Stimulated activated naive CD8-positive, alpha-beta T cell treated with anti-CD3 and anti-CD28 coated beads, Interleukin-15, amount 100 ng/mL, for 72 hours (primary cell): ENCODE data around the gene DGCR8.

Source experiments
- ATAC-seq: fragments of 150-1000 bp; cut with Tn5 transposase; 2 replicates; pipeline ENCODE4 v1.10.0; 2021; ENCODE audit warnings: mild to moderate bottlenecking, moderate library complexity
- DNase-seq, 2 donors: peaks; one replicate each; pipeline ENCODE4 v3.0.0; 2021 to 2022
- H3K27ac Mint-ChIP-seq, 2 donors: one replicate each; pipeline ENCODE4 v1.8.0; 2022; ENCODE audit warnings: mild to moderate bottlenecking in 2 of 2, mixed read lengths in 2 of 2, moderate library complexity in 2 of 2
- H3K27me3 Mint-ChIP-seq: one replicate; pipeline ENCODE4 v1.8.0; 2022; ENCODE audit warnings: mixed read lengths
- H3K4me1 Mint-ChIP-seq: one replicate; pipeline ENCODE4 v1.8.0; 2022; ENCODE audit warnings: mild to moderate bottlenecking, mixed read lengths
- H3K4me3 Mint-ChIP-seq, 2 donors: one replicate each; pipeline ENCODE4 v1.8.0; 2022; ENCODE audit warnings: mild to moderate bottlenecking in 2 of 2, mixed read lengths in 2 of 2, moderate library complexity in 1 of 2
- H3K9me3 Mint-ChIP-seq, 2 donors: one replicate each; pipeline ENCODE4 v1.8.0; 2022; ENCODE audit warnings: mixed read lengths in 2 of 2

DGCR8 gene

DNA sequence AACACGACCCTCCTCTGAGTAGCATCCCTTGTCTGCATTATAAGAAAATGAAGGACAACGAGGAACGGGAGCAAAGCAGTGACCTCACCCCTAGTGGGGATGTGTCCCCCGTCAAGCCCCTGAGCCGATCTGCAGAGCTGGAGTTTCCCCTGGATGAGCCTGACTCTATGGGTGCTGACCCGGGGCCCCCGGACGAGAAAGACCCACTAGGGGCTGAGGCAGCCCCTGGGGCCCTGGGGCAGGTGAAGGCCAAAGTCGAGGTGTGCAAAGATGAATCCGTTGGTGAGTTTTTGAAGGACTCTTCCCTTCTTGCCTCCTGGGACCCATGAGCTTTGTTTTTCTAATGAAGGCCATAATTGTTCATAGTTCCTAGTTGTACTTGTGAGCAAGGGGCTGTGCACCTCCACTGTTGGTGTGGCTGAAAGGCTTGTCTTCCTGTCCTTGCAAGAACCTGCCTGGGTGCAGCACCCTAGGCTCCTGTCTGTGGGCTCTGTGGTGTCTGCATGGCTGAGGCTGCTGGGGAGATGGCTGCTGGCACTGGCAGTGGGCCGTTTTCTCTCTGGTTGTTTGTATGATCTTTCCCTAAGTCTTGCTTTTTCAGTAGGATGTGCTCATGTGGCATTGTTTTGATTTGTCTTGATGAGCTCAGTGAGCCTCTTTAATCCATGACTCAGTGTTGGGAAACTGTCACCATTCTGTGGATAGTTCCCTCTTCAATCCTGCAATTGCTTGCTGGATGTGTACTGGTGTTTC is 10.1 kb downstream of the DGCR8 start:
- no peaks in the 10 kb centered on the region for H3K9me3 Mint-ChIP-seq
- no peak for ATAC-seq
- H3K4me1 Mint-ChIP-seq: peaks cover 92% of the 10 kb centered on the region
- DNase-seq: no peak
- no peak overlapping the region for H3K4me3 Mint-ChIP-seq
- H3K27me3 Mint-ChIP-seq: no peaks in the 10 kb centered on the region
- no peak overlapping the region for H3K27ac Mint-ChIP-seq

DNA sequence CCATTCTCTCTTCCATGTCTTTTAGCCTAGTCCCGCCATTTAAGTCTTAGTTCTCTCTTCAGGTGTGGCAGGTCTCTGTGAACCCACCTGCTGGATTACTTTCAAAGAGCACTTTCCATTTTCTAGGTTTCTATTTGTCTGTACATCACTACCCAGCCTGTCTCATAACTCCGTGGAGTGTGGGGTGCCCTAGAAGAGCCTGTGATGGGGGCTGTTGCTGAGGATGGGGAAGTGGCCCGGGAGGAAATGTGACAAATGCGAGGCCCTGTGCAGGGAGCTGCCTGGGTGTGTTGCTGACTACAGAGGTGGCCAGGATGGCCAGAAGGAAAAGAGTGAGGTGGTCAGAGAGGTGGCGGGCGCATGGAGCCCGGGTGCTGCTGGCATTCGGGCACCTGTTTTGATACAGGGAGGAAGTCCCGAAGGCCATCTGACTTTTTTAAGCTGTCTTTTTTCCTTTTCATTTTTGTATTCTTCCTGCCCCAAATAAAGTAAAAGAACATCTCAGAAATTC is 10.7 kb downstream of the DGCR8 start:
- peak overlapping the region; percentile 0 to 37 for H3K4me3 Mint-ChIP-seq
- ATAC-seq: peak; percentile 49
- peak overlapping the region in 1 of 2 donors; percentile 35 for H3K27ac Mint-ChIP-seq
- no peak for DNase-seq
- H3K27me3 Mint-ChIP-seq: no peaks in the 10 kb centered on the region
- peaks cover 93% of the 10 kb centered on the region for H3K4me1 Mint-ChIP-seq
- no peaks in the 10 kb centered on the region for H3K9me3 Mint-ChIP-seq

DNA sequence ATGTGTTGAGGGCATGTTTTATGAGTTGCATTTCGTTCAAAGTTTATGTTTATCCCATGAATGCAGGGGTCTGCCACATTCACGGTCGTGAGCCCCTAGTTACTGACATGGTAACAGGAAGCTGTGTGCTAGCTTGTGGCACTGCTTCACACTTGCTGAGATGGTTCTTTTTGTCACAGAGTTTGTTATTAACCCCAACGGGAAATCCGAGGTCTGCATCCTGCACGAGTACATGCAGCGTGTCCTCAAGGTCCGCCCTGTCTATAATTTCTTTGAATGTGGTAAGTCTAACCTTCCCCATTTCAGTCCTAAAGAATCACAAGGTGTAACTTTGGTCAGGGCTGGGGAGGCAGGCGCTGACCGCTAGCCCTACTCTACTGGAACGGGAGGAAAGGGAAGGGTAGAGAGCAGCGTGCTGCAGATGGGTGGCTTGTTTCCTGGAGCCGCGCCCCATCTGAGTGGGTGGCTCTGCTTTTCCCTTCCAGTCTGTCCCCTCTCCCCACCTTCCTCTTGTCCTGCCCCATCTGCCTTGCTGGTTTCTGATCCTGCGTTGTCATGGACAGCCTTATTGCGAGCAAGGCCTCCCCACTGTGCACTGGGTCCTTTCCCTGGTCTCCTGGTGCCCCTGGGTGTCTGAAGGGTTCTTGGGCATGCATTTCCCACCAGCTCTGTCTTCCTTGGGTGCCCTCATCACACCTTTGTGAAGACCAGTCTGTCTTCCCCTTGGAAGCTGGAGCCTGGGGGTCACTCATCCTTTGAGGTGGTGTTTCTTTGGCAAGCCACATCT is 11.8 kb downstream of the DGCR8 start:
- peaks cover under 1 to 8% of the 10 kb centered on the region in 2 donors for H3K9me3 Mint-ChIP-seq
- peak overlapping the region in 1 of 2 donors; percentile 80 for H3K27ac Mint-ChIP-seq
- H3K4me3 Mint-ChIP-seq: peak overlapping the region in 1 of 2 donors; percentile 44
- peaks cover 89% of the 10 kb centered on the region for H3K4me1 Mint-ChIP-seq
- no peaks in the 10 kb centered on the region for H3K27me3 Mint-ChIP-seq
- no peak for DNase-seq
- no peak for ATAC-seq

DNA sequence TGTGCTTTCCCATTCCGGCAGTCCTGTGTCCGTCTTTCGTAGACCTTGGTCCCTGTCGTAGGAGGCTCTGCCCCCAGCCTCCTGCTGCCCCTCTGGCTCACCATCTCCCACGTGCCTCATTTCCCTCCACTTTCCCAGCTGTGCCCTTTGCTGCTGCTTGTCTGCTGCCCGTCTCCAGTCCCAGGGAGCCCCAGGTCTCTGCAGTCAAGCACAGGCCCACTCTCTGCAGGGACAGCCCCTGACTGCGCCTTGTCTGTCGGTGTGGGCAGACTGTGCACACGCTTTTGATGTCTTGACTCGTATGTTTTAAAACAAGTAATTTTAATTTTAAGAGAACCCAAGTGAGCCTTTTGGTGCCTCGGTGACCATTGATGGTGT is 12.4 kb downstream of the DGCR8 start:
- H3K27ac Mint-ChIP-seq: peak overlapping the region in 1 of 2 donors; percentile 80
- no peaks in the 10 kb centered on the region for H3K27me3 Mint-ChIP-seq
- no peak for DNase-seq
- peaks cover 6 to 12% of the 10 kb centered on the region in 2 donors for H3K9me3 Mint-ChIP-seq
- H3K4me1 Mint-ChIP-seq: peaks cover 88% of the 10 kb centered on the region
- no peak for ATAC-seq
- H3K4me3 Mint-ChIP-seq: peak overlapping the region; percentile 21 to 44

DNA sequence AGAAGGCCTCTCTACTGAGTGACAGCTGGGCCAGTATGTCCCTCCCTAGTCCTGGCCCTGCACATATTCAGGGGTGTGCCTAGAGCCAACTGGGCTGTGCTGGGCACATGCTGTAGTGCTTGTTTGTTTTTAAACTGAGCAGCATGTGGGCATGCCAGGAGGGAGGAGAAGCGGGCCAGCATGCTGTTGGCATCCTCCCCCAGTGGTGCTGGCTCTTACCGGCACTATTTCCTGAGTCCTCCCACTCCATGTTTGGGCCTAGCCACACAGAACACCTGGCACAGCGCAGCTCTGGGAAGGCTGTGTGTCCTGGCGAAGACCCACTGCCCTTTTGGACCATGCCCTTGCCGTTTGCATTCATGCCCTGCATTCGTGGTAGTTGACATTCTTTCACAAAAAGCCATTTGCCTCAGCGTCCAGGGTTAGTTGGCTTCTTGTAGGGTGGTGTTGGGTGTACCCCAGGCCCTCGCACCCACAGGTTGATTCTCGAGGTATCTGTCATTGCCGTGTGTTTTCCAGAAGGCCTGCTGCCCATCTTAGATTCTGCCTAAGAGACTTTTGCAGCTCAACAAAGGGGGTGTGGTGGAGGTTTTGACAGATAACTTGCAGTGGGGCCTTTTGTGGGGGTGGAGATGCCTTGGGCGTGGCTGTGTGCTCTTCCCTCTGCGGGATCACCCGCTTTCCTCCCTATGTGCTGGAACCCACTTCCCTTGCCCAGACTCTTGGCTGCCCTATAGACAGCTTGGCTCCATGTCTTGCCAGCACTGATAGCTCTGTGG is 13.6 kb downstream of the DGCR8 start:
- H3K27me3 Mint-ChIP-seq: no peaks in the 10 kb centered on the region
- no peak for DNase-seq
- peak overlapping the region in 1 of 2 donors; percentile 27 for H3K4me3 Mint-ChIP-seq
- ATAC-seq: no peak
- H3K4me1 Mint-ChIP-seq: peaks cover 90% of the 10 kb centered on the region
- peak overlapping the region; percentile 45 to 85 for H3K27ac Mint-ChIP-seq
- peaks cover 8 to 12% of the 10 kb centered on the region in 2 donors for H3K9me3 Mint-ChIP-seq

DNA sequence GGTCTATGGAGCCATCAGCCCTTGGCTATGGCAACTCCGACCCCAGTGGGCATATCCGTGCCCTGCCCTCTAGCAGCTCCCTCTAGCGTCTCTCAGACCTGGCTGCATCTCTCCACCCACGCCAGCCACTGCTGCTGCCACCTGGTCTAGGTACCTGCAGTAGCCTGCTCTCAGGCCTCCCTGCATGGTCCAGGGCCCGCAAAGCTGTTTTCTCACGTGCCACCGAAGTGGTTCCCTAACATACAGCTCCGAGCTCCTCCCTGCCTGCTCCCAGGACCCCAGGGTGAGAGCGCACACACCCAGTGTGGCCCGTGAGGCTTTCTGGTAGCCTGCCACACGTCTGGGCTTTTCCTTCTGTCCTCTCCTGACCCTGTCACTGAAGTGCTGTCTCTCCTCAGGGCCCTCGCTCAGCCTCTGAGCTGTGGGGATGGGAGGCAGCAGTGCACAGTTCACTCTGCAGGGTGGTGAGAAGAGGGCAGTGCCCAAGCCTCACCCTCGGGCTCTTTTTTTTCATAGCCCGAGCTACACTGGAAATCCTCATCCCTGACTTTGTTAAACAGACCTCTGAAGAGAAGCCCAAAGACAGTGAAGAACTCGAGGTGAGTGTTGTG is 14.3 kb downstream of the DGCR8 start:
- Mint-ChIP-seq H3K27ac (peak overlapping the region; percentile 45 to 85), H3K4me3 (peak overlapping the region in 1 of 2 donors; percentile 27), H3K4me1 (peaks cover 93% of the 10 kb centered on the region), H3K27me3 (no peaks in the 10 kb centered on the region), H3K9me3 (peaks cover 8 to 12% of the 10 kb centered on the region in 2 donors)
- DNase-seq (no peak), ATAC-seq (no peak)

DNA sequence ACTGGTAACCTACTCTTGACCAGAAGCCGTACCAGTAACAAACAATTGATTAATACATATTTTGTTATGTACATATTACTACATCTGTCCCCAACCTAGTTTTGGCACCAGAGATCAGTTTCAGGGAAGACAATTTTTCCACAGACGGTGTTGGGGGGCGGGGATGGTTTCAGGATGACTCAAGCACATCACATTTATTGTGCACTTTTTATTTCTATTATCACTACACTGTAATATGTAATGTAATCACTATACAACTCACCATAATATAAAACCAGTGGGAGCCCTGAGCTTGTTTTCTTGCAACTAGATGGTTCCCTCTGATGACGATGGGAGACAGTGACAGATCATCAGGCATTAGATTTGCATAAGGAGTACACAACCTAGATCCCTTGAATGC is 15.5 kb downstream of the DGCR8 start:
- Mint-ChIP-seq H3K9me3 (peaks cover 8 to 12% of the 10 kb centered on the region in 2 donors), H3K27me3 (no peaks in the 10 kb centered on the region), H3K4me3 (peak overlapping the region; percentile 44 to 65), H3K4me1 (peaks cover 93% of the 10 kb centered on the region), H3K27ac (peak overlapping the region in 1 of 2 donors; percentile 81)
- no peak for DNase-seq
- ATAC-seq: peak; percentile 28

DNA sequence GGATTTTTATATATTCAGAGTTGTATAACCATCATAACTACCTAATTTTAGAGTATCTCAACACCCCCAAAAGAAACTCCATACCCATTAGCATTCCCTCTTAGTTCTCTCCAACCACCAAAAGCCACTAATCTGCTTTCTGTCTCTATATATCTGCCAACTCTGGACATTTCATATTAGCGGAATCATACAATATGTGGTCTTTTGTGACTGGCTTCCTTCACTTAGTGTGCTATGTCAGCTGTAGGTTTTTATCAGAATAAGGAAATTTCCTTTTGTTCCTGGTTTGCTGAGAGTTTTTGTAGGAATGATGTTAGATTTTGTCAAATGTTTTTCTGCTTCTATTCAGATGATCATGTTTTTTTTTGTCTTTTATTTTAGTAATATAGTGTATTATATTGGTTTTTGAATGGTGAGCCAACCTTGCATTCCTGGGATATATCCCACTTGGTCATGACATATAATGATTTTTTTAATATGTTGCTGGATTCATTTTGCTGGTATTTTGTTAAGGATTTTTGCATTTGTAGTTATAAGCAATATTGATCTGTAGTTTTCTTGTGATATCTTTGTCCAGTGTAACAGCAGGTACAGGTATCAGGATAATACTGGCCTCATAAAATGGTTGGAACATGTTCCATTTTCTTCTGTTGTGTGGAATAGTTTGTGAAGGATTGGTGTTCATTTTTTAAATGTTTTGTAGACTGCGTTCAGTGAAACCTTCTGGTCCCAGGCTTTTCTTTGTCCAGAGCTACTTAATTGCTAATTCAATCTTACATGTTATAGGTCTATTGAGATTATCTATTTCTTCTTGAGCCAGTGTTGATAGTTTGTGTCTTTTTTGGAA is 16.8 kb downstream of the DGCR8 start:
- ATAC-seq: no peak
- no peaks in the 10 kb centered on the region for H3K27me3 Mint-ChIP-seq
- no peak for DNase-seq
- H3K27ac Mint-ChIP-seq: no peak overlapping the region
- H3K4me3 Mint-ChIP-seq: no peak overlapping the region
- peaks cover 8 to 12% of the 10 kb centered on the region in 2 donors for H3K9me3 Mint-ChIP-seq
- H3K4me1 Mint-ChIP-seq: peaks cover 93% of the 10 kb centered on the region

DNA sequence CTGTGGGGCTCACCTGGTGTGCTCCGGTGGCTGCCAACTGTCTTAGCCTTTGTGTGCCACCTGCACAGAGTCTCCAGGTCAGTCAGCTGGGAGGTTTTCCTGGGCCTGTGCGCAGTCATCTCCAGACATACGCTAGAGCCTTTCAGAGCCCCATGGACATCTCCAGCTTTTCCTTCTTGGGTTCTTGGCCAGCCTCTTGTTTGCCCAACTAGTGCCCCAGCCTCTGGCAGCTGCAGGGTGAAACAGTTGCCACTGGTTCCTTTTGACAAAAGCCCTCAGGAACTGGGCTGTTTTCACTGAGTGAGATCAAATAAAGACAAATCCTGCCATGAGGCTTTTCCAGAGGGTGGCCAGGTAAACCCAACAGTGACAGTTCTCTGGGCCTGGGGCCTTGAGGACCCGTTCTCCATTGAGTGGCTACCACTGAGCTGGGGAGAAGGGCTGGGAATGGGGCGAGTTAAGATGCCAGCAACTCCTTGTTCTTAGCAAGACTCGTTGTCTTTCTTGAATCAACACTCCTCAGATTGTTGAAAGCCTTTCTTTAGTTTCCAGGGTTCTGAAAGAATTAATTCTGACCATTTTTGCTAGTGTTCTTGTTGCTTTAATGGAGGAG is 19.2 kb downstream of the DGCR8 start:
- no peaks in the 10 kb centered on the region for H3K27me3 Mint-ChIP-seq
- DNase-seq: no peak
- H3K4me3 Mint-ChIP-seq: no peak overlapping the region
- peaks cover 8 to 12% of the 10 kb centered on the region in 2 donors for H3K9me3 Mint-ChIP-seq
- H3K27ac Mint-ChIP-seq: peak overlapping the region in 1 of 2 donors; percentile 36
- H3K4me1 Mint-ChIP-seq: peaks cover 92% of the 10 kb centered on the region
- ATAC-seq: no peak

DNA sequence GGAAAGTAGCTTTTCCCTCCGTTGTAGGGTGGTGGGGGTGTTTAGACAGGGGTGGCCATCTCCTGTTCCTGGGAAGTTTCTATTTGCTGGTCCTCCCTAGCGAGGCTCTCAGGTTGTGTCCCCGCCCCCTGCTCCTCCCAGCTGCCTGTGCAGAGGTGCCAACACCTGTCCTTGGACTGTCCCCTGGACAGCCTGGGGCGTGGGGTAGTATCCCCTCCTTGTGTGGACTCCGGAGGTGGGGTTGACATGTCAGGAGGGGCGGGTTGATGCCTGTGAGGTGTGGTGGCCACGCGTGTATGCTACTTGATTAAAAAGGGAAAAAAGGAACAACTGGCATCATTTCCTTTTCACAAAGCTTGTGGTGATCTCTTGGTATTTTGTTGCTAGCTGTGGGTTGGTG is 21.6 kb downstream of the DGCR8 start:
- ATAC-seq: no peak
- DNase-seq: no peak
- Mint-ChIP-seq H3K9me3 (peaks cover 7 to 8% of the 10 kb centered on the region in 2 donors), H3K27ac (no peak overlapping the region), H3K4me3 (peak overlapping the region in 1 of 2 donors; percentile 26), H3K27me3 (no peaks in the 10 kb centered on the region), H3K4me1 (peaks cover 90% of the 10 kb centered on the region)

DNA sequence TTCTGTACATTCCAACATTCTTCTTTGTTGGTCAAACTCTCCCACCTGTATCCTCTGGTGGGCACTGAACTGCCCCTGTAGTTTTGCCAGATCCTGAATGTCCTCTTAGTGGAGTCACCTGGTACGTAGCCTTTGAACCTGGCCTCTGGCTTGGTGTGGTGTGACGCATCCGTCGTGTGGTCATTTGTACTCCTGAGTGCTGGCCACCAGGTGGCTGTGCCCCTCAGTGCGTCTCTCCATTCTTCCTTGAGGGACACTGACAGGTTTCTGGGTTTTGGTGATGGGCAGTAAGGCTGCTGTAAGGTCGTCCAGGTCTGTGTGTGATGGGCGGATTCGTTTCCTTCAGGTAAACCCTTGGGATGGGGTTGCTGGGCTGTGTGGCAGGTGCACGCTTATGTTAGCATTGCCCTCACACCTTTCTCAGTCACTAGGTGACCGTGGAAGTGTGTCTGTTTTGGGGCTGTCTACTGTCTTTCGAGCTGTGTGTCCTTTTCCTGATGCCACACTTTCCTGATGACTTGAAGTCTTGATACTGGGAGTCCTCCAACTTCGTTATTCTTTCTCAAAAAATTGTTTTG is 22.3 kb downstream of the DGCR8 start:
- ATAC-seq (no peak), DNase-seq (no peak)
- Mint-ChIP-seq H3K4me1 (peaks cover 87% of the 10 kb centered on the region), H3K27me3 (no peaks in the 10 kb centered on the region), H3K9me3 (peaks cover under 1 to 4% of the 10 kb centered on the region in 2 donors), H3K4me3 (peak overlapping the region in 1 of 2 donors; percentile 40), H3K27ac (peak overlapping the region in 1 of 2 donors; percentile 67)

DNA sequence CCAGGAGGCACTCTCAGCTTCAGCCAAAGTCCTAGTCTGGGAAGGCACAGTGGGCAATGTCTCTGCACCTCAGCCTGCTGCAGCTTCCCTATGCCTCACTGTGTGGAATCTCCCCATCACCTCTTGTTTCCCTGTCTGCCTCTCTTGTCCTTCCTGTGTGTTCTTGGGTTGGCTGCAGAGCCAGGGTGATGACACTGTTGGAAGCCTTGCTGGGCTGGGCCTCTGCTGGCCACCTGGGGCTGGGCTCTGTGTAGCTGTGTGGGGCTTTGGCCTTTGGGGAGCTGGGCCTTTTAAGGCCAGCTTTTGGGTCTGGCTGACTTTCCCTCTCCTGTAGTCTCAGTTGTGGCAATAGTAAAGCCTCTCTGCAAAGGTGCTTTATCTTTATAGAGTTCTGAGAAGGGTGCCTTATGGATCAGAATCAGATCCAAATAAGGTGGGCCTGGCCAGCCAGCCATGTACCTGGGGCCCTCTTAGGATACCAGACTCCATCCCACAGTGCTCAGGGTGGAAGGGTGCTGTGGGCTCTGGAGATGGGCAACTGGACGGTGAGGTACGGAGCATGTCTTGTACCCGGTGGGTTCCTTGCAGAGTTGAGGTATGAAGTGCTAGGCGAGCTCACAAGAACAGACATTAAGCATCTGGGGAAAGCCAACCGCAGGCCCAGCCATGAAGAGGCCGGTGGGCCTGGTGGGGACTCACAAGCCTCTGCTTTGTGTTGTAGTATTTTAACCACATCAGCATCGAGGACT is 25.6 kb downstream of the DGCR8 start:
- ATAC-seq (no peak), DNase-seq (no peak)
- Mint-ChIP-seq H3K4me3 (no peak overlapping the region), H3K27ac (peak overlapping the region in 1 of 2 donors; percentile 65), H3K27me3 (no peaks in the 10 kb centered on the region), H3K9me3 (no peaks in the 10 kb centered on the region), H3K4me1 (peaks cover 75% of the 10 kb centered on the region)

DNA sequence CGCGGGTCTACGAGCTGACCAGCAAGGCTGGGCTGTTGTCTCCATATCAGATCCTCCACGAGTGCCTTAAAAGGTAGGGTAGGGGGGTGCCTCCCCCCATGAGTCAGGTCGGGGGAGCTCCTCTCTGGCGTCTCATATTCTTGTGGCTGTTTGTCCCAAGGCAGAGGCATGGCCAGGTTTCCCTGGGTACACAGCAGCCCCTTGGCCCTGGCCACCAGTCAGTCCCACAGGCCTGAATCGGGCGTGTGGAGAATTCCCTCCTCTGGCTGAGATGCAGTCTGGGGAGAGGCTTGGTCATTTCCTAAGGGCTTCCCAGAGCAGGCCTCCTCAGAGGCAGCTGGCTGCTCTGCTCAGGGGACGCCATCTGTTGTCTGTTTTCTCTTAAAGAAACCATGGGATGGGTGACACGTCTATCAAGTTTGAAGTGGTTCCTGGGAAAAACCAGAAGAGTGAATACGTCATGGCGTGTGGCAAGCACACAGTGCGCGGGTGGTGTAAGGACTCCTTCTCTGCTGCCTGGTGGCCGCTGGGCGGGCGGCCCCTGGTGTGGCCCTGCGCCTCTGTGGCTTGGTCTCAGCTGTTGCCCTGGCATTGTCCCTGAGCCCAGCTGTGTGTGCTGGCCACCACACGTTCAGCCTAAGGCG is 26.3 kb downstream of the DGCR8 start:
- H3K4me3 Mint-ChIP-seq: no peak overlapping the region
- DNase-seq: no peak
- H3K27ac Mint-ChIP-seq: peak overlapping the region in 1 of 2 donors; percentile 91
- ATAC-seq: no peak
- no peaks in the 10 kb centered on the region for H3K9me3 Mint-ChIP-seq
- no peaks in the 10 kb centered on the region for H3K27me3 Mint-ChIP-seq
- peaks cover 75% of the 10 kb centered on the region for H3K4me1 Mint-ChIP-seq
